SK-N-SH treated with all-trans-retinoic acid at 6 μM for 48 hours (cell line): Measurements from ENCODE around the gene SORL1.

Source experiments
- CSDC2 ChIP-seq: fragments of 250-450 bp; sonication (Bioruptor Pico); IDR thresholded peaks from 2 replicates; pipeline ENCODE4 v1.5.0; 2020; ENCODE audit warnings: mild to moderate bottlenecking, moderate library complexity
- PPARA ChIP-seq: fragments of 250-450 bp; sonication (Bioruptor Pico); IDR thresholded peaks from 2 replicates; pipeline ENCODE4 v1.5.0; 2020; ENCODE audit warnings: mild to moderate bottlenecking, borderline replicate concordance
- RARB ChIP-seq: fragments of 250-450 bp; sonication (Bioruptor Pico); IDR thresholded peaks from 2 replicates; pipeline ENCODE4 v1.8.0; 2021; ENCODE audit warnings: mild to moderate bottlenecking, moderate library complexity
- ZFP3 ChIP-seq: fragments of 250-450 bp; sonication (Bioruptor Pico); IDR thresholded peaks from 2 replicates; pipeline ENCODE4 v1.5.0; 2020; ENCODE audit warnings: mild to moderate bottlenecking, moderate library complexity
- TF ChIP-seq, protein P1 (sequence below): fragments of 250-450 bp; sonication (Bioruptor Pico); IDR thresholded peaks from 2 replicates; pipeline ENCODE4 v1.5.0; 2020; ENCODE audit warnings: mild to moderate bottlenecking, moderate library complexity

DNA sequence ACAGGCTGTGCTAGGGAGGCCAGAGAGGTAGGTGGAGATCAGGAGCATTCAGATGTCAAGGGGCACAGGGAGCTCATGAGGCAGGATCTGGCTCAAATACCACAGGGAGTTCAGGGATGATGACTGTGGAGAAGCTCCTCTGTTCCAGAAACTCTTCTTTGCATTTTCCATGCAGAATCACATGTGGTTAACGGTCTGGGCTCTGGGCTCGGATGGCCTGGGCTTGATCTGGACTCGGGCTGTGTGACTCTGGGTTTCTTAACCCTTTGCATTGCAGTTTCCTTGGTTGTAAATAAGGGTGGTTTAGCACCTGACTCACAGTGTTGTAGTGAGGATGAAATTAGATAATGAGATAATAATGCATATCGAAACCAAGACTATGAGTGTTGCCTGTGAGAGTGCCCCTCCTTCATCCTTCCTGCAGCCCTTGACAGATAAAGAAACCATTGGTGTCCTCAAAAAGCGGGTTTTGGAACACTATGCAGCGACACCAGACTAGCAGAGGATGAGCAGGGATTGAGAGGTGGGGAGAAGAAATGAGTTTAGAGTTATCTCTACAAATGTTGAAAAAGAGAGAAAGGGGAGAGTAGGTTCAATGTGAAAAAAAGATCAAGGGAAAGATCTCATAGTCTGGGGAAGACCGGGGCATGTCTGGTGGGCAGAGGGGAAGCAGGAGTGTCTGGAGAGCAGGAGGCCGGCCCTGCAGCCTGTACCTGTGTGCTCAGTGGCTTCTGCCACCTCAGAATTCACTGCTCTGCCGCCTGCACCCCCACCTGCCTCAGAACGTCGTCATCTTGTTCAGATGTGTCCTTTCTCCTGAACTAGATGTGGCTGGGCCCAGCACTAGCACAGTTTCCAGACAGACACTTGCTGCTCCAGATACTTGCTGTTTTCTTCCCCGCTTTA lies 198.5 kb downstream of the SORL1 start:
- TF ChIP-seq PPARA (CRISPR knock-in tag) (no peak), RARB (CRISPR knock-in tag) (no peak), CSDC2 (CRISPR knock-in tag) (no peak), ZFP3 (CRISPR knock-in tag) (no peak)
- TF ChIP-seq, protein P1, sequence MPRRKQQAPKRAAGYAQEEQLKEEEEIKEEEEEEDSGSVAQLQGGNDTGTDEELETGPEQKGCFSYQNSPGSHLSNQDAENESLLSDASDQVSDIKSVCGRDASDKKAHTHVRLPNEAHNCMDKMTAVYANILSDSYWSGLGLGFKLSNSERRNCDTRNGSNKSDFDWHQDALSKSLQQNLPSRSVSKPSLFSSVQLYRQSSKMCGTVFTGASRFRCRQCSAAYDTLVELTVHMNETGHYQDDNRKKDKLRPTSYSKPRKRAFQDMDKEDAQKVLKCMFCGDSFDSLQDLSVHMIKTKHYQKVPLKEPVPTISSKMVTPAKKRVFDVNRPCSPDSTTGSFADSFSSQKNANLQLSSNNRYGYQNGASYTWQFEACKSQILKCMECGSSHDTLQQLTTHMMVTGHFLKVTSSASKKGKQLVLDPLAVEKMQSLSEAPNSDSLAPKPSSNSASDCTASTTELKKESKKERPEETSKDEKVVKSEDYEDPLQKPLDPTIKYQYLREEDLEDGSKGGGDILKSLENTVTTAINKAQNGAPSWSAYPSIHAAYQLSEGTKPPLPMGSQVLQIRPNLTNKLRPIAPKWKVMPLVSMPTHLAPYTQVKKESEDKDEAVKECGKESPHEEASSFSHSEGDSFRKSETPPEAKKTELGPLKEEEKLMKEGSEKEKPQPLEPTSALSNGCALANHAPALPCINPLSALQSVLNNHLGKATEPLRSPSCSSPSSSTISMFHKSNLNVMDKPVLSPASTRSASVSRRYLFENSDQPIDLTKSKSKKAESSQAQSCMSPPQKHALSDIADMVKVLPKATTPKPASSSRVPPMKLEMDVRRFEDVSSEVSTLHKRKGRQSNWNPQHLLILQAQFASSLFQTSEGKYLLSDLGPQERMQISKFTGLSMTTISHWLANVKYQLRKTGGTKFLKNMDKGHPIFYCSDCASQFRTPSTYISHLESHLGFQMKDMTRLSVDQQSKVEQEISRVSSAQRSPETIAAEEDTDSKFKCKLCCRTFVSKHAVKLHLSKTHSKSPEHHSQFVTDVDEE (CRISPR knock-in tag): no peak
